GM23248 (cell line): ENCODE measurements around the gene CSNK1G1.

Experiments used
- EZH2 ChIP-seq: fragments of 200-600 bp; sonication (generic); IDR thresholded peaks from 2 replicates; pipeline ENCODE4 v1.6.1; 2018; ENCODE audit warnings: antibody characterized with exemption, mild to moderate bottlenecking; ENCODE audit not compliant: insufficient read depth, poor library complexity, severe bottlenecking
- EZH2phosphoT487 ChIP-seq: fragments of 200-600 bp; sonication (generic); IDR thresholded peaks from 2 replicates; pipeline ENCODE4 v1.6.1; 2018; ENCODE audit warnings: antibody characterized with exemption, moderate library complexity, mild to moderate bottlenecking, low read depth; ENCODE audit not compliant: insufficient read depth

- TF ChIP-seq EZH2phosphoT487 (no peak), EZH2 (no peak)
These were observed 144.3 kb downstream of the CSNK1G1 start for GRCh38 chr15:64211696-64212095.
